Measurements from ENCODE around the gene SLAMF8. TPM values are rescaled to one million over a fixed set of nuclear protein-coding genes. Genes with fewer than 3 reads are reported as not detected.

Gene SLAMF8
- total RNA-seq, 1 donor from 2014 or later: 2.4 TPM

GRCh38 chr1:159862557-159862956, 35.9 kb downstream of the SLAMF8 start, which contains the start of gene VSIG8:
VSIG8 (minus strand) TSS chr1:159862657; CDS start chr1:159862521, 136 bp downstream.
- intact Hi-C loops (cut with micrococcal nuclease): no loop called here
- DNase-seq: no peak
- ATAC-seq: no peak

DNA sequence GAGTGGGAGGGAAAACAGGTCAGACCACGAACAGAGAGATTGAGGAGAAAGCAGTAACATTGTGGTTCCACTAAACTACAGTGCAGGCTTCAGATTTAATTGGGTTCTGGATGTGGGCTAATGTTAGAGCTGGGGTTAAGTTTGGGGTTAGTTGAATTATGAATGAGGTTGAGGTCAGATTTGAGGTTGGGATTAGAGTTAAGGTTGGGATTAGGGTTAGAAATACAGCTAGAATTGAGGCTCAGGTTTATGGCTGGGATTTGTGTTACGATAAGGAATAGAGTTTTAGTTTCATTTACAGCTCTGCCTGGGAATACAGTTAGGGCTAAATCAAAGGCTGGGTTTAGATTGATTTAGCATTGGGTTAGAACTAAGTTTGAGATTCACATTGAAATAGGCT, 37.6 kb downstream of the SLAMF8 start:
- ATAC-seq: no peak
- intact Hi-C loops (cut with micrococcal nuclease): no loop called here
- DNase-seq: no peak

DNA sequence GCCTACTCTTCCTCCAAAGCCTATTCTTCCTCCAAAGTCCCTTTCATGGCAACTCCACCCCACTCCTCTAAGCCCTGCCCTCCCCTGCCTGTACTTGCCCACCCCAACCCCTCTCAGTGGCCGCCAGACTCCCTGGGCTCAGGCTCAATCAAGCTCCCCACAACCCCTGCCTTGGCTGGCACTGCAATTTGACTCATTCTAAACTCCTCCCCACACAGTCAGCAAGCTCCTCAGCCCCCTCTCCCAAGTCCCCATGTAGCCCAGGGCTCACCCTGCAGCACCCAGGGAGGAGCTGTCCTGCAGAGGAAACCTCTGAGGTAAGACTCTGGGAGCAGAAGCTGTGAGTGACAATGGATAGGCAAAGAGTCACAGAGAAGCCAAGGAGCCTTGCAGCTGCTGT, 39.4 kb downstream of the SLAMF8 start:
- DNase-seq: no peak
- intact Hi-C loops (cut with micrococcal nuclease): no loop called here
- ATAC-seq: no peak

GRCh38 chr1:159866905-159867663, 40.4 kb downstream of the SLAMF8 start:
- intact Hi-C loops (cut with micrococcal nuclease): no loop called here
- DNase-seq (no peak), ATAC-seq (no peak)

- DNase-seq: peak; percentile 53
Observed at GRCh38 chr1:159867664-159868026, 41.0 kb downstream of the SLAMF8 start.

GRCh38 chr1:159868766-159869165, 42.1 kb downstream of the SLAMF8 start:
- no peak for ATAC-seq
- no peak for DNase-seq
- intact Hi-C loops (cut with micrococcal nuclease): no loop called here

More at GRCh38 chr1:159867664-159868026, 41.0 kb downstream of the SLAMF8 start:
- ATAC-seq: peak; percentile 89
- intact Hi-C loops (cut with micrococcal nuclease): no loop called here

- intact Hi-C loops (cut with micrococcal nuclease): no loop called here
- DNase-seq: no peak
- ATAC-seq: no peak
Observed at GRCh38 chr1:159869173-159869572, 42.5 kb downstream of the SLAMF8 start.

- intact Hi-C loops (cut with micrococcal nuclease): no loop called here
- no peak for DNase-seq
- ATAC-seq: no peak
Observed at GRCh38 chr1:159869607-159870006, 42.9 kb downstream of the SLAMF8 start.

DNA sequence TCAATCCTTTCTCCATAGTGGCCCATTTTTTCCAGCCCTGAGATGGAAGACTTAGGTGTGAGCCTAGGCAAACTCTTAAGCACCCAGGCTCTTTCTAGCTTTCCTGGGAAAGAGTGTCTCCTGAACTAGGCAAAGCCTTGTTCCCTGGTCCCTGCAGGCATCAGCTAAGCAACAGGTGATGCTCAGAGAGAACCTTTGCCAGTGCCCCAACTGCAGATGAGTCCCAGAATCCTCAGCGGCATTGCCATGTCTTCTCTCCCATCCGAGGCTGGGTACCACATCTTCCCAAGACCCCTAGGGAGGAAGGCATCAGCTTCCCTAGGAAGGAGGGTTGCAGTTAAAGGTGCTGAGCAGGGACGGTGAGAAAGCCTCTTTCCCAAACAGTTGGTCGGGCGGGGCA, 44.0 kb downstream of the SLAMF8 start:
- intact Hi-C loops (cut with micrococcal nuclease): no loop called here
- ATAC-seq (no peak), DNase-seq (no peak)

- intact Hi-C loops (cut with micrococcal nuclease): no loop called here
- DNase-seq: no peak
- no peak for ATAC-seq
Observed at GRCh38 chr1:159872891-159873290, 46.2 kb downstream of the SLAMF8 start.

DNA sequence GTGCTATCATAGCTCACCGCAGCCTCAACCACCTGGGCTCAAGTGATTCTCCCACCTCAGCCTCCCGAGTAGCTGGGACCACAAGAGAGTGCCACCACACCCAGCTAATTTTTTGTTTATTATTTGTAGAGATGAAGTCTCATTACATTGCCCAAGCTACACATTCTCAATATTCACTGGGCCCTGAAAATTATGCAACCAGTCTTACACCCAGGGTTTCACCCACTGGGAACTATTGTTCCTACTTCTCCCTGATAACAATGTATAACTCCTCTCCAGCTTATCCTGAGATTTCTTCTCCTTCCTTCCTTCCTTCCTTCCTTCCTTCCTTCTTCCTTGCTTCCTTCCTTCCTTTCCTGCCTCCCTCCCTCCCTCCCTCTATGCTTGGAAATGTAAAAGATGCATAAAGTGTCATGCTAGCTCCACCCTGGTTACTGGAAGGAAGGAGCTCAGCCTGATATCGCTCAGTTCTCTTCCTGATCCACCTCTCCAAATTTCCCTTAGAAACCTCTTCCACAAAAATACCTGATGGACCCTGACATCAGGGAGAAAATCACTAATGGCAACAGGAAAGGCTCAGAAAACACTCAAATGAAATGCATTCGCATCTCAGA, 47.0 kb downstream of the SLAMF8 start:
- intact Hi-C loops (cut with micrococcal nuclease): no loop called here
- ATAC-seq (no peak), DNase-seq (no peak)

- no peak for ATAC-seq
- intact Hi-C loops (cut with micrococcal nuclease): no loop called here
- no peak for DNase-seq
Observed at GRCh38 chr1:159877695-159878444, 51.2 kb downstream of the SLAMF8 start.

- intact Hi-C loops (cut with micrococcal nuclease): no loop called here
- ATAC-seq: no peak
- DNase-seq: no peak
Observed at GRCh38 chr1:159879136-159879535, 52.5 kb downstream of the SLAMF8 start.

GRCh38 chr1:159879977-159880376, 53.3 kb downstream of the SLAMF8 start:
- intact Hi-C loops (cut with micrococcal nuclease): no loop called here
- ATAC-seq (no peak), DNase-seq (no peak)

DNA sequence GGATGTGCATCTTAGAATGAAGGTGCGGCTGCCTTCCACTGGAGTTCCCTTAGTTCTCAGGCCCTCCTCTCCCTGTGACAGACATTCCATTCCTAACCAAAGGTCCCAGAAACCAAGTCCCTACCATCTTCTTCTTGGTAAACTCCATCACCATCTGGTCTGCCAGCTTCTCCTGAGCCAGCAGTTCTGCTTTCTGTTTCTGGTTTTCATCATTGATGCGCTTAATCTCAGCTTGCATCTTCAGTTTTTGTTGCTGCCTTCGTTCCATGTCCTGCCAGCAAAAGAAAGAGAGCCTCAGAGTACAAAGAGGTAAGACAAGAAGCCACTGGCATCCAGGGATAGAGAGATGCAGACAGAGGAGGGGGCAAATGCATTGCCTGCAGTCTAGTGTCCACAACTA, 53.8 kb downstream of the SLAMF8 start:
- ATAC-seq (no peak), DNase-seq (no peak)
- intact Hi-C loops (cut with micrococcal nuclease): no loop called here

DNA sequence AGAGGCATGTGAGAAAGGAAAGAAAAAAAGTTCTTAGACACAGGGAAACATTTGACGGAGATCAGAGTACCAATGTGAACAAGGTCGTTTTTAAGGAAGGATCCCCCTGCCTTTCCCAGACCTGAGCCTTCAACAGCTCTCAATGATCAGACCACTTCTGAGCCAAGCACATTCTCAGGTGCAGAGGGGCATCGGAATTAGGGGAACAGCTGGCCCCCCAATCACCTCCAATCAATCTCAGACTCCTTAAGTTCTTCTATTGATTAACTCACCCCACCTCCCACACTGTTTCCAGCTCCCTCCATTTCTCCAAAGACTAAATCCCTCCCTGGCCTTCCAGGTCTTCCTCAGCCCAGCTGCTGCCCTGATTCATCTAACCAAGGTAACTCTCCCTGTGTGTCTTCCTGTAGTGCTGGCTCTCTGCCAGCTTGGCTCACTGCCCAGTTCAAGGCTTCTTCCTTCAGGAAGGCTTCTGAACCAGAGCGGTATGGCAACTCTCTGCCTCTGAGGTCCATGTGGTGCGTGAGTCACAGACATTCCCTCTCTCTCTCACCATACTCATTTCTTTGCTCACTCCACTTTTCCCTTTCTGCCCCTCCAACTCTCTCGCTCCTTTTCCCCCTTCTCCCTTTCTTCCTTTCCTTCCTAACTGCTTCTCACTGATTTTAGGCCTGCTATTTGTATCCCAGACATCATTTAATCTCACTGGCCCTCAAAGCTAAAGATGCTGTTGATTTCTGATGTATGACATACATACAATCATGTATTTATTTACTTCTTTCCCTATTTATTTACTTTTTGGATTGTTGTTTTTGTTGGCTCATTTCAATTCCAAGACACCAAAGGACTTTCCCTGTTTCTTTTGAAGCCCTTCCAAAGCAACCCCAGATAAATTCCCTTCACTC, 55.2 kb downstream of the SLAMF8 start:
- ATAC-seq (no peak), DNase-seq (peak; percentile 71)
- intact Hi-C loops (cut with micrococcal nuclease): no loop called here

DNA sequence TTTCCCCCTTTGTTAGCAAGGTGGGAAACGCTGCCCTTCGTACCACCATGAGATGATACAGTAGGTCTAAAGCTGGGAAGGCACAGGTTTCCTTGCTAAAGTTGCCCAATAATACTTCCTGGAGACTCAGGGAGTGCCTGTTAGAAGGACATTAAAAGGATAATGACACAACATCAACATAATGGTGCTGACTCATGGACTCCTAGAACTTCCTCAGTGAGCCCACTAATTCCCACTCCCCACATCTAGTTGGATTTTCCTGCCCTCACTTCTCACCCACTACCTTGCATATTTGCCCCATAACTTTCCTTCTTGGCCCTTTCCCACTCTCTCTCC, 55.8 kb downstream of the SLAMF8 start:
- ATAC-seq: no peak
- DNase-seq: no peak
- intact Hi-C loops (cut with micrococcal nuclease): no loop called here

GRCh38 chr1:159883134-159883533, 56.5 kb downstream of the SLAMF8 start:
- DNase-seq (no peak), ATAC-seq (no peak)
- intact Hi-C loops (cut with micrococcal nuclease): no loop called here

- intact Hi-C loops (cut with micrococcal nuclease): no loop called here
- DNase-seq (no peak), ATAC-seq (no peak)
Observed at GRCh38 chr1:159884296-159884695, 57.6 kb downstream of the SLAMF8 start.
